OCI-LY1 (cell line): Measurements from ENCODE around the gene DNAJB11.

Experiments used
- H2AFZ ChIP-seq: fragments of 200-600 bp; sonication (generic), shearing (Covaris generic); 2 replicates; pipeline ENCODE4 v1.6.0; 2014; ENCODE audit warnings: antibody characterized with exemption, mild to moderate bottlenecking, low read length
- H3F3A ChIP-seq: fragments of 200-600 bp; sonication (generic), shearing (Covaris generic); 2 replicates; pipeline ENCODE4 v1.6.0; 2014; ENCODE audit warnings: mild to moderate bottlenecking, antibody characterized with exemption, low read length, moderate library complexity; ENCODE audit not compliant: insufficient read depth
- H3K27ac ChIP-seq: fragments of 200-600 bp; sonication (generic); 2 replicates; pipeline ENCODE4 v1.5.1; 2014; ENCODE audit warnings: low read length, mixed run types, mild to moderate bottlenecking, low read depth; ENCODE audit not compliant: poor library complexity, severe bottlenecking
- H3K27me3 ChIP-seq: fragments of 200-600 bp; sonication (generic); 2 replicates; pipeline ENCODE4 v1.6.0; 2014; ENCODE audit warnings: antibody characterized with exemption, mild to moderate bottlenecking, low read length, moderate library complexity; ENCODE audit not compliant: insufficient read depth
- H3K36me3 ChIP-seq: fragments of 200-600 bp; sonication (generic); 2 replicates; pipeline ENCODE4 v1.6.1; 2014; ENCODE audit warnings: mild to moderate bottlenecking, antibody characterized with exemption, low read length, moderate library complexity, mixed read lengths; ENCODE audit not compliant: insufficient read depth
- H3K4me1 ChIP-seq: fragments of 200-600 bp; sonication (generic); 2 replicates; pipeline ENCODE4 v1.5.1; 2014; ENCODE audit warnings: mild to moderate bottlenecking, low read length, moderate library complexity; ENCODE audit not compliant: insufficient read depth, severe bottlenecking
- H3K4me2 ChIP-seq: fragments of 200-600 bp; sonication (generic), shearing (Covaris generic); 2 replicates; pipeline ENCODE4 v1.6.1; 2014; ENCODE audit warnings: low read length
- H3K4me3 ChIP-seq: fragments of 200-600 bp; sonication (generic); 2 replicates; pipeline ENCODE4 v1.5.1; 2014; ENCODE audit warnings: low read length, low read depth, mild to moderate bottlenecking, mixed read lengths; ENCODE audit not compliant: poor library complexity, severe bottlenecking
- H3K79me2 ChIP-seq: fragments of 200-600 bp; shearing (Covaris generic); 2 replicates; pipeline ENCODE4 v1.6.1; 2016; ENCODE audit warnings: mixed run types, low read length, mixed read lengths; ENCODE audit not compliant: insufficient read depth
- H3K9ac ChIP-seq: fragments of 200-600 bp; sonication (generic), shearing (Covaris generic); 2 replicates; pipeline ENCODE4 v1.6.1; 2014; ENCODE audit warnings: mild to moderate bottlenecking, low read length, mixed read lengths
- H3K9me2 ChIP-seq: fragments of 200-600 bp; sonication (generic), shearing (Covaris generic); 2 replicates; pipeline ENCODE4 v1.6.1; 2014; ENCODE audit warnings: low read depth, mild to moderate bottlenecking, low read length, mixed read lengths
- H3K9me3 ChIP-seq: fragments of 200-600 bp; shearing (Covaris generic); 2 replicates; pipeline ENCODE4 v1.6.1; 2014; ENCODE audit warnings: low read length, mixed read lengths
- H4K20me1 ChIP-seq: fragments of 200-600 bp; sonication (generic), shearing (Covaris generic); 2 replicates; pipeline ENCODE4 v1.6.0; 2016; ENCODE audit warnings: mild to moderate bottlenecking, low read length; ENCODE audit not compliant: insufficient read depth
- CTCF ChIP-seq: fragments of 200-600 bp; sonication (generic), shearing (Covaris generic); IDR thresholded peaks from 2 replicates; pipeline ENCODE4 v1.5.1; 2017; ENCODE audit warnings: mild to moderate bottlenecking, antibody characterized with exemption, low read length, moderate library complexity, mixed read lengths
- EZH2 ChIP-seq: fragments of 200-600 bp; sonication (generic), shearing (Covaris generic); IDR thresholded peaks from 2 replicates; pipeline ENCODE4 v1.8.0; 2017; ENCODE audit warnings: borderline replicate concordance, mixed run types, mild to moderate bottlenecking, antibody characterized with exemption, low read length, moderate library complexity, mixed read lengths

The DNAJB11 gene

DNA sequence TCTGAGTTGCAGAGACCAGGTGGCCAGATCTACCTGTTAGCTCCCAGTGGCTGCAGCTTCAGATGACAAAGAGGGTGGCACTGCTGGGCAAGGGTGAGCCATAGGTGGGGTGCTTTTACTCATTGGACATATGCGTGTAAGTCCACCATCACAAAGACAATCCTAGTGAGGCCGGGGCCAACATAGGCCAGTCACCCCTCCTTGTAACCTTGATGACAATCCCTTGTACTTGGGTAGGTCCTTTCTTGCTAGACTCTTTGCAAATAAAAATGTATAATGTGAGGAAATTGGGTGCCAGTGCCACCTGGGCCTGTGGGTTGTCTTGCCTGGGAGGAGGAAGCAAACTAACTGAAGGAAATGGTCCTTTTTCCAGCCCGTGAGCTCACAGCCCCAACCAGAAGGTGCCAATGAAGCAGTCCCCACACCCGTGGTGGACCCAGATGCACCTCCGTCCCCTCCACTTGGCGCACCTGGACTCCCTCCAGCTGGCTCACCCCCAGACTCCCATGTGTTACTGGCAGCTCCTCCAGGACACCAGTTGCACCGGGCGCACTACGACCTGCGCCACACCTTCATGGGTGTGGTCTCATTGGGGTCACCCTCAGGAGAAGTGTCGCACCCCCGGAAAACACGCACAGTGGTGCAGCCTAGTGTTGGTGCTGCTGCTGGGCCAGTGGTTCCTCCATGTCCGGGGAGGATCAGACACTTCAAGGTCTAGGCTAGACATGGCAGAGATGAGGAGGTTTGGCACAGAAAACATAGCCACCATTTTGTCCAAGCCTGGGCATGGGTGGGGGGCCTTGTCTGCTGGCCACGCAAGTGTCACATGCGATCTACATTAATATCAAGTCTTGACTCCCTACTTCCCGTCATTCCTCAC lies 49.9 kb downstream of the DNAJB11 start:
- Histone ChIP-seq H3K27ac (no peak overlapping the region), H3K9ac (no peak overlapping the region), H3F3A (no peaks in the 10 kb centered on the region), H3K9me2 (no peaks in the 10 kb centered on the region), H3K79me2 (no peaks in the 10 kb centered on the region), H3K36me3 (no peaks in the 10 kb centered on the region), H2AFZ (no peak overlapping the region), H3K27me3 (no peaks in the 10 kb centered on the region), H3K4me1 (peaks cover 12% of the 10 kb centered on the region), H4K20me1 (no peaks in the 10 kb centered on the region), H3K9me3 (no peaks in the 10 kb centered on the region), H3K4me3 (no peak overlapping the region), H3K4me2 (no peak overlapping the region)
- TF ChIP-seq EZH2 = no peak
- TF ChIP-seq CTCF = no peak

DNA sequence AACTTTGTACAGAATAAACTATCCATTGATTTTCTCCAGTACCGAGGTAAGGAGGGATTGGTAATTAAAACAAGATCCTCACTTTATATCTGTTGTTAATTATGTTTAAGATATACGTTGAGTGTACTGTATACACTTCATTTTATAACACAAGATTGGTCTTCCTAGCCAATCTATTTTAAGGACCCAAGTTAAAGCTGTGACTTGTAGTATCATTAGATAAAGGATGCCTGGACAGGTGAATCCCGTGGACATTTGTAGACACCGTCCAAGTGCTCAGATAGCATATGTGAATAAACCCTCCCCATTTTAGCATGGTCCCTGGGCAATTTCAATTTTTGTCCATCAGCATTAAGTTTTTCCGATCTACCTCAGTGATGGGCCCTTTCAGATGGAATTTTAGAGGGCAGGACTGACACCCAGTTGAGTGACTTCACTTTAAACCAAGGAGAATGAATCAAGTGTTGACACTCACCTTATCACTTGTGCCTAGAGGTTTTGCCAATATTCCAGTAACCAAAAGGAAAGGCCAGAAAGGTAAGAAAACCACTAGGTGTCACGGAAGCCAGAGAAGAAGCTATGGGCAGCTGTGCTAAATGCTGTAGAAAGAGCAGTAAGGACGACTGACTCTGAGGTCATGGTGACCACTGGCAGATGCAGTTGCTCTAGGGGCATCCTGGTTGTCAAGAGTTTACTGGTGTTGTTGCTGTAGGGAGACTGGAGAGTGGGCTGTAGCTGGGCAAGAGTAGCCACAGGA lies 51.6 kb downstream of the DNAJB11 start:
- H3K79me2 ChIP-seq = no peaks in the 10 kb centered on the region
- H3K4me3 ChIP-seq = no peak overlapping the region
- H3K9me3 ChIP-seq = no peaks in the 10 kb centered on the region
- TF ChIP-seq EZH2 (no peak), CTCF (no peak)
- no peaks in the 10 kb centered on the region for H3K27me3 ChIP-seq
- no peaks in the 10 kb centered on the region for H4K20me1 ChIP-seq
- no peak overlapping the region for H3K4me2 ChIP-seq
- no peak overlapping the region for H2AFZ ChIP-seq
- H3F3A ChIP-seq = no peaks in the 10 kb centered on the region
- H3K36me3 ChIP-seq = no peaks in the 10 kb centered on the region
- H3K4me1 ChIP-seq = peaks cover 5% of the 10 kb centered on the region
- no peak overlapping the region for H3K27ac ChIP-seq
- H3K9me2 ChIP-seq = no peaks in the 10 kb centered on the region
- H3K9ac ChIP-seq = no peak overlapping the region

GRCh38 chr3:186622651-186623310 lies 52.3 kb downstream of the DNAJB11 start:
- Histone ChIP-seq H3K4me2 (no peak overlapping the region), H3K4me1 (no peaks in the 10 kb centered on the region), H3K4me3 (no peak overlapping the region), H3K9me2 (no peaks in the 10 kb centered on the region), H2AFZ (no peak overlapping the region), H3K36me3 (no peaks in the 10 kb centered on the region), H3K9ac (no peak overlapping the region), H3K9me3 (no peaks in the 10 kb centered on the region), H4K20me1 (no peaks in the 10 kb centered on the region), H3K27ac (no peak overlapping the region), H3F3A (no peaks in the 10 kb centered on the region), H3K79me2 (no peaks in the 10 kb centered on the region), H3K27me3 (no peaks in the 10 kb centered on the region)
- TF ChIP-seq CTCF = no peak
